ENCODE data around the gene TRHDE. TPM values are rescaled to one million over a fixed set of nuclear protein-coding genes. Genes with fewer than 3 reads are reported as not detected.

TRHDE gene
- total and polyA plus RNA-seq, 2 donors (not counting 3 experiments of a cell fraction or from before 2014, with no cell fraction given), result not detected

DNA sequence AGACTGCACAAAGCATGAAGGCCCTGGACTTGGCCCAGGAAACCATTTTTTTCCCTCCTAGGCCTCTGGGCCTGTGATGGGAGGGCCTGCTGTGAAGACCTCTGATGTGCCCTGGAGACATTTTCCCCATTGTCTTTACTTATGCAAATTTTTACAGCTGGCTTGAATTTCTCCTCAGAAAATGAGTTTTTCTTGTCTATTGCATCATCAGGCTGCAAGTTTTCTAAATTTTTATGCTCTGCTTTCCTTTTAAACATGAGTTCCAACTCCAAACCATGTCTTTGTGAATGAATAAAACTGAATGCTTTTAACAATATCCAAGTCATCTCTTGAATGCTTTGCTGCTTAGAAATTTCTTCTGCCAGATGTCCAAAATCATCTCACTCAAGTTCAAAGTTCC lies 43.7 kb upstream of the TRHDE start:
- no peaks in the 10 kb centered on the region for H3K36me3 ChIP-seq (ENCODE audit: control insufficient read depth in 2 of 2, extremely low read depth in 1 of 2, insufficient read depth in 2 of 2, low read length in 2 of 2)
- DNase-seq (ENCODE audit: low read depth, low spot score) (no peak), FAIRE-seq (no peak)
- TF ChIP-seq POLR2A (IDR thresholded peaks at IDR 0.05; ENCODE audit: low read depth, low read length) (no peak), GATA2 (IDR thresholded peaks at IDR 0.05; ENCODE audit: insufficient read depth, insufficient read length, low read depth, low read length) (no peak), EZH2 (IDR thresholded peaks at IDR 0.05; ENCODE audit: borderline replicate concordance, low read depth, low read length, severe bottlenecking) (no peak), FOS (IDR thresholded peaks at IDR 0.05; ENCODE audit: borderline replicate concordance, insufficient read depth, low read length) (no peak), POLR2AphosphoS5 (IDR thresholded peaks at IDR 0.05; ENCODE audit: insufficient read depth, low read depth, low read length) (no peak), JUN (IDR thresholded peaks at IDR 0.05; ENCODE audit: borderline replicate concordance, insufficient read depth, insufficient read length, low read depth) (no peak), MYC (IDR thresholded peaks at IDR 0.05; ENCODE audit: low read depth, low read length) (no peak)
- TF ChIP-seq, protein P1, sequence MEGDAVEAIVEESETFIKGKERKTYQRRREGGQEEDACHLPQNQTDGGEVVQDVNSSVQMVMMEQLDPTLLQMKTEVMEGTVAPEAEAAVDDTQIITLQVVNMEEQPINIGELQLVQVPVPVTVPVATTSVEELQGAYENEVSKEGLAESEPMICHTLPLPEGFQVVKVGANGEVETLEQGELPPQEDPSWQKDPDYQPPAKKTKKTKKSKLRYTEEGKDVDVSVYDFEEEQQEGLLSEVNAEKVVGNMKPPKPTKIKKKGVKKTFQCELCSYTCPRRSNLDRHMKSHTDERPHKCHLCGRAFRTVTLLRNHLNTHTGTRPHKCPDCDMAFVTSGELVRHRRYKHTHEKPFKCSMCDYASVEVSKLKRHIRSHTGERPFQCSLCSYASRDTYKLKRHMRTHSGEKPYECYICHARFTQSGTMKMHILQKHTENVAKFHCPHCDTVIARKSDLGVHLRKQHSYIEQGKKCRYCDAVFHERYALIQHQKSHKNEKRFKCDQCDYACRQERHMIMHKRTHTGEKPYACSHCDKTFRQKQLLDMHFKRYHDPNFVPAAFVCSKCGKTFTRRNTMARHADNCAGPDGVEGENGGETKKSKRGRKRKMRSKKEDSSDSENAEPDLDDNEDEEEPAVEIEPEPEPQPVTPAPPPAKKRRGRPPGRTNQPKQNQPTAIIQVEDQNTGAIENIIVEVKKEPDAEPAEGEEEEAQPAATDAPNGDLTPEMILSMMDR (IDR thresholded peaks at IDR 0.05; ENCODE audit: extremely low read depth in 1 of 2, insufficient read depth in 1 of 2, low read depth in 1 of 2, low read length in 2 of 2), result no peak
- TF ChIP-seq, protein P2, sequence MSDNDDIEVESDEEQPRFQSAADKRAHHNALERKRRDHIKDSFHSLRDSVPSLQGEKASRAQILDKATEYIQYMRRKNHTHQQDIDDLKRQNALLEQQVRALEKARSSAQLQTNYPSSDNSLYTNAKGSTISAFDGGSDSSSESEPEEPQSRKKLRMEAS (IDR thresholded peaks at IDR 0.05; ENCODE audit: insufficient read depth, insufficient read length), result no peak
- CTCF ChIA-PET, result no interaction called here
- no peak overlapping the region for H3K27ac ChIP-seq (ENCODE audit: insufficient read depth, low read depth, low read length)
- H3K4me2 ChIP-seq (ENCODE audit: insufficient read depth, low read length), result no peak overlapping the region
- no peak overlapping the region for H2AFZ ChIP-seq (ENCODE audit: low read depth, low read length)
- H3K79me2 ChIP-seq (ENCODE audit: control insufficient read depth, insufficient read depth, low read length), result no peaks in the 10 kb centered on the region
- no peaks in the 10 kb centered on the region for H4K20me1 ChIP-seq (replicated peaks; ENCODE audit: control insufficient read depth, extremely low read depth, insufficient read depth, low read length)
- no peak overlapping the region for H3K4me3 ChIP-seq (replicated peaks in 1 of 3; ENCODE audit: insufficient read depth in 1 of 3, low read depth in 1 of 3, low read length in 3 of 3)
- dilution Hi-C loops (cut with MboI; ENCODE audit: extremely low pct_ligation_motif_present, low sequenced_read_pairs) (no loop called here), intact Hi-C loops (cut with micrococcal nuclease) (no loop called here)
- H3K4me1 ChIP-seq (ENCODE audit: control insufficient read depth, extremely low read depth, insufficient read depth, low read length), result no peaks in the 10 kb centered on the region
- H3K9me1 ChIP-seq (replicated peaks; ENCODE audit: control insufficient read depth, extremely low read depth, insufficient read depth, low read length), result no peaks in the 10 kb centered on the region
- H3K27me3 ChIP-seq (ENCODE audit: control insufficient read depth in 2 of 2, insufficient read depth in 2 of 2, low read length in 2 of 2), result no peaks in the 10 kb centered on the region
- POLR2A ChIA-PET, result no interaction called here
- H3K9ac ChIP-seq (replicated peaks; ENCODE audit: extremely low read depth, insufficient read depth, low read length), result no peak overlapping the region
- BruUV-seq (replicated peaks), result no TSS peak
- H3K9me3 ChIP-seq (replicated peaks; ENCODE audit: control insufficient read depth, insufficient read depth, low read length), result no peaks in the 10 kb centered on the region
